Tibial artery (tissue), 4 donors: ENCODE measurements around the gene TAS2R40.

Source experiments
- DNase-seq, 2 donors: peaks; one replicate each; pipeline ENCODE4 v3.0.0-alpha.2; 2019
- H3K27ac ChIP-seq, 2 donors: fragments of 200-600 bp; sonication (generic) in 1 of 2; 1 replicate in 1 of 2; 2 replicates in 1 of 2; pipeline ENCODE4 v1.5.1; 2018 to 2019; ENCODE audit warnings: mild to moderate bottlenecking in 1 of 2
- H3K27me3 ChIP-seq, 2 donors: fragments of 200-600 bp; sonication (generic) in 1 of 2; one replicate each; pipeline versions ENCODE4 v1.5.1 to v1.6.0; 2016 to 2019
- H3K36me3 ChIP-seq, 3 donors: fragments of 200-600 bp; sonication (generic) in 2 of 3; one replicate each; pipeline ENCODE4 v1.5.1; 2016 to 2019; ENCODE audit warnings: mild to moderate bottlenecking in 2 of 3
- H3K4me1 ChIP-seq, 4 donors: fragments of 200-600 bp; sonication (generic) in 2 of 4; 1 replicate in 3 of 4; 2 replicates in 1 of 4; pipeline ENCODE4 v1.5.1; 2016 to 2019
- H3K4me3 ChIP-seq, 2 donors: fragments of 200-600 bp; sonication (generic) in 1 of 2; 1 replicate in 1 of 2; 2 replicates in 1 of 2; pipeline ENCODE4 v1.5.1; 2018 to 2019; ENCODE audit warnings: mild to moderate bottlenecking in 2 of 2
- H3K9me3 ChIP-seq, 3 donors: fragments of 200-600 bp; sonication (generic) in 1 of 3; one replicate each; pipeline ENCODE4 v1.5.1; 2016 to 2019
- intact Hi-C: fragments of 100-400 bp; cut with DNase I; formaldehyde crosslinking; loops from one replicate; pipeline ENCODE4 v1.15.0; 2023; ENCODE audit warnings: low total_unique reads
- TF ChIP-seq, protein P1 (sequence below), 2 experiments: fragments of 200-600 bp in 1 of 2; fragments of 450-650 bp in 1 of 2; IDR thresholded peaks; one replicate each; pipeline ENCODE4 v1.5.1; 2017 to 2019; ENCODE audit warnings: antibody characterized with exemption in 2 of 2, mild to moderate bottlenecking in 1 of 2, moderate library complexity in 1 of 2

Gene TAS2R40

DNA sequence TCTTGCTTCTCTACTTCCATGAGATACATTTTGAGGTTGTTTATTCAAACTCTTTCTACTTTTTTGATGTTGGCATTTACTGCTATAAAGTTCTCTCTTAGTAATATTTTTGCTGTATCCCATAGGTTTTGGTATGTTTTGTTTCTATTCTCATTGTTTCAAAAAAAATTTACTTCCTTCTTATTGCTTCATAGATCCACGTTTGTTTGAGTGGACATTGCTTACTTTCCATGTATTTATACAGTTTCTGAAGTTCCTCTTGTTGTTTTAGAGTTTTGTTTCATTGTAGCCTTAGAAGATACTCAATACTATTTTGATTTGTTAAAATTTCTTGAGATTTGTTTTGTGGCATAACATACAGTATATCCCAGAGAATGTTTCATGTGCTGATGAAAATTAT lies 13.7 kb downstream of the TAS2R40 start:
- DNase-seq: no peak
- no peaks in the 10 kb centered on the region for H3K4me1 ChIP-seq
- H3K4me3 ChIP-seq: no peak overlapping the region
- intact Hi-C loops: no loop called here
- no peaks in the 10 kb centered on the region for H3K36me3 ChIP-seq
- H3K27me3 ChIP-seq: no peaks in the 10 kb centered on the region
- TF ChIP-seq, protein P1, sequence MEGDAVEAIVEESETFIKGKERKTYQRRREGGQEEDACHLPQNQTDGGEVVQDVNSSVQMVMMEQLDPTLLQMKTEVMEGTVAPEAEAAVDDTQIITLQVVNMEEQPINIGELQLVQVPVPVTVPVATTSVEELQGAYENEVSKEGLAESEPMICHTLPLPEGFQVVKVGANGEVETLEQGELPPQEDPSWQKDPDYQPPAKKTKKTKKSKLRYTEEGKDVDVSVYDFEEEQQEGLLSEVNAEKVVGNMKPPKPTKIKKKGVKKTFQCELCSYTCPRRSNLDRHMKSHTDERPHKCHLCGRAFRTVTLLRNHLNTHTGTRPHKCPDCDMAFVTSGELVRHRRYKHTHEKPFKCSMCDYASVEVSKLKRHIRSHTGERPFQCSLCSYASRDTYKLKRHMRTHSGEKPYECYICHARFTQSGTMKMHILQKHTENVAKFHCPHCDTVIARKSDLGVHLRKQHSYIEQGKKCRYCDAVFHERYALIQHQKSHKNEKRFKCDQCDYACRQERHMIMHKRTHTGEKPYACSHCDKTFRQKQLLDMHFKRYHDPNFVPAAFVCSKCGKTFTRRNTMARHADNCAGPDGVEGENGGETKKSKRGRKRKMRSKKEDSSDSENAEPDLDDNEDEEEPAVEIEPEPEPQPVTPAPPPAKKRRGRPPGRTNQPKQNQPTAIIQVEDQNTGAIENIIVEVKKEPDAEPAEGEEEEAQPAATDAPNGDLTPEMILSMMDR (IDR thresholded peaks at IDR 0.05): no peak
- H3K27ac ChIP-seq: no peak overlapping the region
- H3K9me3 ChIP-seq: peaks cover 0 to 7% (median 5%) of the 10 kb centered on the region in 3 donors

GRCh38 chr7:143236408-143236990 lies 14.7 kb downstream of the TAS2R40 start:
- intact Hi-C loops: no loop called here
- H3K27me3 ChIP-seq: no peaks in the 10 kb centered on the region
- H3K4me3 ChIP-seq: no peak overlapping the region
- DNase-seq: no peak
- H3K9me3 ChIP-seq: peaks cover 0 to 7% (median 5%) of the 10 kb centered on the region in 3 donors
- TF ChIP-seq, protein P1 (IDR thresholded peaks at IDR 0.05): no peak
- H3K27ac ChIP-seq: no peak overlapping the region
- no peaks in the 10 kb centered on the region for H3K4me1 ChIP-seq
- no peaks in the 10 kb centered on the region for H3K36me3 ChIP-seq

- DNase-seq: no peak
- no peak overlapping the region for H3K27ac ChIP-seq
- peaks cover 0 to 6% of the 10 kb centered on the region in 2 donors for H3K27me3 ChIP-seq
- TF ChIP-seq, protein P1 (IDR thresholded peaks at IDR 0.05): no peak
- peaks cover 0 to 7% (median 5%) of the 10 kb centered on the region in 3 donors for H3K9me3 ChIP-seq
- no peaks in the 10 kb centered on the region for H3K36me3 ChIP-seq
- intact Hi-C loops: no loop called here
- H3K4me3 ChIP-seq: no peak overlapping the region
- no peaks in the 10 kb centered on the region for H3K4me1 ChIP-seq
Observed at GRCh38 chr7:143237366-143237765, 15.5 kb downstream of the TAS2R40 start.

GRCh38 chr7:143238289-143238980 lies 16.6 kb downstream of the TAS2R40 start:
- no peaks in the 10 kb centered on the region for H3K4me1 ChIP-seq
- intact Hi-C loops: no loop called here
- TF ChIP-seq, protein P1 (IDR thresholded peaks at IDR 0.05): no peak
- peaks cover 0 to 5% (median 5%) of the 10 kb centered on the region in 3 donors for H3K9me3 ChIP-seq
- DNase-seq: no peak
- peaks cover 0 to 9% of the 10 kb centered on the region in 2 donors for H3K27me3 ChIP-seq
- no peak overlapping the region for H3K4me3 ChIP-seq
- no peak overlapping the region for H3K27ac ChIP-seq
- H3K36me3 ChIP-seq: no peaks in the 10 kb centered on the region

DNA sequence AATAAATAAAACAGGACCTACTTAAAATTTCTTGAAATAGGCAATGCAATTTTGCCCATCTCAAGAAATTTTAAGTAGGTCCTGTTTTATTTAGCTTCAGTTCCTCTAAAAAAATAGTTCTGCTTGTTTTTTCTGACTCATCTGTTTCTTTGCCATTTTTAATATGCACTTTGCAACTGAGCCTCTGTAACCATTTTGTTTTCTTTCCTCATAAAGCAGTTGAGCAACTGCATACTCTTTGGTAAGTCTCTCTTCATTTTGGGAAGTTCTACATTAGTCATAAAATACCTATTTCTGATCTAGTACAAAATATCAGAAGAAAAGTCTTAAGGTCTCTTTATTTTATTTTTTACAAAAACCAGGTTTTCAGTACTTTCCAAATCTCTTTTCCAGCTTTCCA lies 18.0 kb downstream of the TAS2R40 start:
- H3K9me3 ChIP-seq: peaks cover 0 to 5% (median 4%) of the 10 kb centered on the region in 3 donors
- H3K27me3 ChIP-seq: peaks cover 0 to 9% of the 10 kb centered on the region in 2 donors
- TF ChIP-seq, protein P1 (IDR thresholded peaks at IDR 0.05): no peak
- no peaks in the 10 kb centered on the region for H3K4me1 ChIP-seq
- intact Hi-C loops: loop anchor here (2.0 to 5.0 kb wide), 2 partner anchors 65 to 177 kb away; no protein-coding TSS in a partner anchor
- no peak overlapping the region for H3K27ac ChIP-seq
- no peak overlapping the region for H3K4me3 ChIP-seq
- DNase-seq: no peak
- H3K36me3 ChIP-seq: no peaks in the 10 kb centered on the region
